ENCODE results near the gene TNS3.

GRCh38 chr7:47304727-47305719 is 276.9 kb downstream of the TNS3 start:
- TF ChIP-seq POLR2AphosphoS5 (IDR thresholded peaks at IDR 0.05; ENCODE audit: borderline replicate concordance, low read depth, low read length), result no peak
- no peak for TF ChIP-seq EZH2 (IDR thresholded peaks at IDR 0.05)
- no peak for TF ChIP-seq FOXP2 (optimal IDR thresholded peaks at IDR 0.05; ENCODE audit: control extremely low read depth, extremely low read length, insufficient read depth)
